ENCODE measurements around the gene KRTAP5-6. TPM values are rescaled to one million over a fixed set of nuclear protein-coding genes. Genes with fewer than 3 reads are reported as not detected.
"Not testable (repeated sequence)": the region's sequence is repeated elsewhere in the genome, so short reads cannot be mapped to it uniquely, and the experiment has no call there.

Gene KRTAP5-6
- polyA plus RNA-seq, 1 donor: 0.71 TPM

- DNase-seq (ENCODE audit: low read depth): not testable (repeated sequence)
These were observed 35.3 kb upstream of the KRTAP5-6 start for GRCh38 chr11:1661454-1662269.

- DNase-seq (ENCODE audit: low read depth): not testable (repeated sequence)
These were observed 34.2 kb upstream of the KRTAP5-6 start for GRCh38 chr11:1662699-1663283.

- no peak for DNase-seq (ENCODE audit: low read depth)
These were observed 31.7 kb upstream of the KRTAP5-6 start for GRCh38 chr11:1665313-1665712.

- DNase-seq (ENCODE audit: low read depth): no peak
These were observed 29.7 kb upstream of the KRTAP5-6 start for GRCh38 chr11:1667121-1667850.

- no peak for DNase-seq (ENCODE audit: low read depth)
These were observed 29.1 kb upstream of the KRTAP5-6 start for GRCh38 chr11:1667906-1668305.

GRCh38 chr11:1668911-1669473 lies 28.0 kb upstream of the KRTAP5-6 start:
- no peak for DNase-seq (ENCODE audit: low read depth)

- peak; percentile 88 for DNase-seq (ENCODE audit: low read depth)
These were observed 27.3 kb upstream of the KRTAP5-6 start for GRCh38 chr11:1669546-1670218.

- not testable (repeated sequence) for DNase-seq (ENCODE audit: low read depth)
These were observed 26.5 kb upstream of the KRTAP5-6 start for GRCh38 chr11:1670457-1670856.

GRCh38 chr11:1670905-1671371 lies 26.1 kb upstream of the KRTAP5-6 start:
- no peak for DNase-seq (ENCODE audit: low read depth)

GRCh38 chr11:1671658-1672057 lies 25.3 kb upstream of the KRTAP5-6 start:
- no peak for DNase-seq (ENCODE audit: low read depth)

- peak; percentile 78 for DNase-seq (ENCODE audit: low read depth)
These were observed 24.2 kb upstream of the KRTAP5-6 start for GRCh38 chr11:1672613-1673350.

GRCh38 chr11:1673446-1674172 lies 23.4 kb upstream of the KRTAP5-6 start:
- DNase-seq (ENCODE audit: low read depth): no peak

- no peak for DNase-seq (ENCODE audit: low read depth)
These were observed 22.5 kb upstream of the KRTAP5-6 start for GRCh38 chr11:1674173-1675131.

GRCh38 chr11:1675536-1676228 lies 21.3 kb upstream of the KRTAP5-6 start:
- no peak for DNase-seq (ENCODE audit: low read depth)

- DNase-seq (ENCODE audit: low read depth): no peak
These were observed 20.7 kb upstream of the KRTAP5-6 start for GRCh38 chr11:1676229-1676740.

GRCh38 chr11:1679881-1680280 lies 17.1 kb upstream of the KRTAP5-6 start:
- no peak for DNase-seq (ENCODE audit: low read depth)

- DNase-seq (ENCODE audit: low read depth): no peak
These were observed 14.6 kb upstream of the KRTAP5-6 start for GRCh38 chr11:1682225-1682905.

Measured in forelimb muscle (tissue), 1 donor.